Ramos (cell line): ENCODE results near the gene PUM2.
"Not testable (repeated sequence)": the region's sequence is repeated elsewhere in the genome, so short reads cannot be mapped to it uniquely, and the experiment has no call there.

Experiments used
- in situ Hi-C: fragments of 300-500 bp; cut with MboI; formaldehyde crosslinking; loops from one replicate; pipeline ENCODE4 v1.14.3; 2022; ENCODE audit warnings: low sequenced_read_pairs; ENCODE audit not compliant: unreplicated experiment

Gene PUM2

GRCh38 chr2:20350753-20351554 is at the start of gene PUM2:
TSS of gene PUM2 (minus strand) at chr2:20350844. CDS start at chr2:20327360, 23,484 bp downstream.
- in situ Hi-C loops, result no loop called here

- in situ Hi-C loops, result no loop called here
Observed at GRCh38 chr2:20400306-20400705, 49.7 kb upstream of the PUM2 start.

- in situ Hi-C loops, result no loop called here
Observed at GRCh38 chr2:20398956-20399567, 48.4 kb upstream of the PUM2 start.

GRCh38 chr2:20397811-20398447 is 47.3 kb upstream of the PUM2 start:
- in situ Hi-C loops, result no loop called here

GRCh38 chr2:20396356-20397000 is 45.8 kb upstream of the PUM2 start:
- in situ Hi-C loops, result no loop called here

- in situ Hi-C loops, result no loop called here
Observed at GRCh38 chr2:20393986-20394385, 43.3 kb upstream of the PUM2 start.

- in situ Hi-C loops, result no loop called here
Observed at GRCh38 chr2:20391951-20392699, 41.5 kb upstream of the PUM2 start.

GRCh38 chr2:20390524-20391123 is 40.0 kb upstream of the PUM2 start:
- in situ Hi-C loops, result no loop called here

GRCh38 chr2:20384953-20385352 is 34.3 kb upstream of the PUM2 start:
- in situ Hi-C loops, result no loop called here

- in situ Hi-C loops, result no loop called here
Observed at GRCh38 chr2:20382965-20383810, 32.5 kb upstream of the PUM2 start.

GRCh38 chr2:20381457-20381856 is 30.8 kb upstream of the PUM2 start:
- in situ Hi-C loops, result no loop called here

- in situ Hi-C loops, result no loop called here
Observed at GRCh38 chr2:20378891-20379519, 28.4 kb upstream of the PUM2 start.

- in situ Hi-C loops, result no loop called here
Observed at GRCh38 chr2:20378341-20378740, 27.7 kb upstream of the PUM2 start.

- in situ Hi-C loops, result no loop called here
Observed at GRCh38 chr2:20377741-20378140, 27.1 kb upstream of the PUM2 start.

- in situ Hi-C loops, result not testable (repeated sequence)
Observed at GRCh38 chr2:20374982-20375381, 24.3 kb upstream of the PUM2 start.

GRCh38 chr2:20372896-20373640 is 22.4 kb upstream of the PUM2 start:
- in situ Hi-C loops, result no loop called here

- in situ Hi-C loops, result no loop called here
Observed at GRCh38 chr2:20371323-20372025, 20.8 kb upstream of the PUM2 start.
